HG02623 (cell line): Measurements from ENCODE around the gene ZNF778.
A peak's percentile ranks its signal among the peaks of the same experiment; 100 is the strongest.
"Not testable (repeated sequence)": the region's sequence is repeated elsewhere in the genome, so short reads cannot be mapped to it uniquely, and the experiment has no call there.

Experiments used
- ATAC-seq: cut with Tn5 transposase; IDR thresholded peaks from one replicate; pipeline ENCODE4 v1.9.1; 2021; ENCODE audit warnings: moderate library complexity; ENCODE audit not compliant: unreplicated experiment

The ZNF778 gene

GRCh38 chr16:89210904-89211515 is 6.5 kb upstream of the ZNF778 start:
- ATAC-seq, result no peak

DNA sequence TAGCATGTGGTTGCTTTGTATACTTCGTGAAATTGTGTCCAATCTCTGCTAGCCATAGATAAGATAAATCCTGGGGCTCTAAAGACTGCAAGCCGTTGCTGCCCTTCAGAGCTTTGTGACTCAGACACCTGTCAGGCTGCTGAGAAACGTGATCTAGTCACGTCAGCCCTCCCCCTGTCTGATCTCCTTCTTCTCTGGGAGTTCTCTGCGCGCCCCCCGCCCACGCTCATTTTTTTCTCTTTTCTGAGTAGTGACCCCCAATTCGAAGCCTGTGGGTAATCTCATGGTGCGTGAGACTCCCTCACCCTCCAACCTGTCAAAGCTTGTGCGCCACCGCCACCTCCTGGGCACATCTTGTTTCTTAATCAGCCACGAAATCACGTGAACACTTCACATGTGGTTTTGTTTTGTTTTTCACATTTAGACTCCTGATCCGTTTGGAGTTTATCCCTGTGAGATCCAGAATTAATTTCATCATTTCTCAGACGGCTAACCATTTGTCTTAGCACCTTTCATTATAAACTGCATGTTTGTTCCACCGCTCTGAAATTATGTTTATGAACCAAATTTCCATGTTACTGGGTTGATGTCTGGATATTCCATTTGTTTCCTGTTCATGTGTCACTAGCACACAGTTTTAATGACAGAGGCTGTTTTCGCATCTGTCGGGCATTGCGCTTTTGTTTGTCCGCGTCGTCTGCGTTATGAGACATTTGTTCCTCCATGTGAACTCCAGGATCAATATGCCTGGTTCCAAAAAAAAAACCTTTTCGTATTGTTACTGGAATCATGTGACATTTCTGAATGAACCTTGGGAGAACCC is 977 bp upstream of the ZNF778 start:
- ATAC-seq, result no peak

GRCh38 chr16:89217138-89217387 is 440 bp upstream of the ZNF778 start:
- ATAC-seq, result no peak

DNA sequence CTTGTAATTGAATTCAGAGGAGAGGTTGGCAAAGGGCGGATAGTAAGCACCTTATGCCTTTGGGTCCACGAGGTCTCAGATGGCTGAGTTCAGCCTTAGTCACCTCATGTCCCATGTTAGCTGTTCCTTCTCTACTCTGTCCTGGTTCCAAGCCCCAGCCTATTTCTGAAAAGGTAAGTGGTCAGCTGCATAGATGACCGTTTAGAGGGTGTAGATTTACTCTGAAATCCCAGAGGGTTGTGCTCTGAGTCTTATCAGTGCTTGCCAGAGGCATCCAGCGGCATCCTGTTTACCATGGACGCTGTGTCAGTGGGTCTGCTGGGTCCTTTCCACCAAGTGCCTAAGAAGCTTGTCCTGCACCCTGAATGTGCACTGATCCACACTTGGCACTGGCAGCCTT is 1.9 kb downstream of the ZNF778 start:
- no peak for ATAC-seq

DNA sequence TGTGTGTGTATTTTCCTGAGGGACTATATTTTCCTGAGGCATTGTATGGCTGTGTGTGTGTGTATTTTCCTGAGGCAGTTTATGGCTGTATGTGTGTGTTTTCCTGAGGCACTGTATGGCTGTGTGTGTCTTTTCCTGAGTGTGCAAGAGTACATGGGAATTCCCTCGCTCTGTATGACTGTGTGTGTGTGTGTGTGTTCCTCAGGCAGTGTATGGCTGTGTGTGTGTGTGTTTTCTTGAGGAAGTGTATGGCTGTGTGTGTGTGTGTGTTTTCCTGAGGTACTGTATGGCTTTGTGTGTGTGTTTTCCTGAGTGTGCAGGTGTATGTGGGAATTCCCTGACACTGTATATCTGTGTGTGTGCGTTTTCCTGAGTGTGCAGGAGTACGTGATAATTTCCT is 4.1 kb downstream of the ZNF778 start:
- no peak for ATAC-seq

- ATAC-seq, result no peak
These were observed 5.4 kb downstream of the ZNF778 start for GRCh38 chr16:89222931-89223330.

GRCh38 chr16:89224665-89225064 is 7.2 kb downstream of the ZNF778 start:
- no peak for ATAC-seq

DNA sequence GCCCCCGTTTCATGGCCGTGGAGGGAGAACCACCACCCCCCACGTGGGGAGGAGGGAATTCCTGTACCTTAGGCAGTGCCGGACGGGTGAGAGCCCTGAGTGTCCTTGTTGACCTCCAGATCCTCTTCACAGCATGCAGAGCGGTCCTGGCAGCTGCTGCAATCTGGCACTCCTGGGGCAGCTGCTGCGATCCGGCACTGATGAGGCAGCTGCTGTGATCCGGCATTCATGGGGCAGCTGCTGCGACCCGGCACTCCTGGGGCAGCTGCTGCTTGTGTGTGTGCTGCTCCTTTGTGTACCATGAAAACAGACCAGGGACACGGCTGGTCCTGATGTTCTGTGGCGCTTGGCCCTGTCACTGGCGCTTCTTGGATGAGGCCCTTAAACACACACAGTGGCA is 12.8 kb downstream of the ZNF778 start:
- ATAC-seq, result no peak

DNA sequence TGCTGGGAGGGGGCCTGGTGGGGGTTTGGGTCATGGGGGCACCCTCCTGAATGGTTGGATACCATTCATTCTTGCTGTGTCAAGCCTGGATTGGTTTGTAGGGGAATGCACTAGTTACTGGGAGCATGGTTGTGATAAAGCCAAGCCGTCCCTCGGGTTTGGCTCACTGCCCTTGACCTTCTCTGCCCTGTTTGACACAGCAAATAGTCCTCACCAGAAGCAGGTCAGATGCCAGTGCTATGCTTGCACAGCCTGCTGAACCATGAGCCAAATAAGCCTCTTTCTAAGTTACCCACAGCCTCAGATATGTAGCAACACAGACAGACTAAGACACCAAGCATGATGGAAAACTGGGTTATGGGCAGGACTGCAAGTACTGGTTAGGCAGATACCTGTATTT is 14.6 kb downstream of the ZNF778 start:
- no peak for ATAC-seq

- ATAC-seq, result no peak
These were observed 16.4 kb downstream of the ZNF778 start for GRCh38 chr16:89233678-89234490.

DNA sequence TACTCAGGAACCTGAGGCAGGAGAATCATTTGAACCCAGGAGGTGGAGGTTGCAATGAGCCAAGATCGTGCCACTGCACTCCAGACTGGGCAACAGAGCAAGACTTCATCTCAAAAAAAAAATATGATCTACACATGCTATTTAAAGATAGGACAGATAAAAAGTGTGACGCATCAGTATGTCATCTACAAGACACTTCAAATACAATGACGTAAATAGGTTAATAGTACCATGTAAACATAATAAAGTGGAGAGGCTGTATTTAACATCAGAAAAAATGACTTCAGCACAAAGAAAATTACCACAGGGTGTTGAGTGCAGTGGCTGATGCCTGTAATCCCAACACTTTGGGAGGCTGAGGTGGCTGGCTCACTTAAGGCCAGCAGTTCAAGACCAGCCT is 20.2 kb downstream of the ZNF778 start:
- ATAC-seq, result no peak

GRCh38 chr16:89241187-89242007 is 23.9 kb downstream of the ZNF778 start:
- peak; percentile 53 for ATAC-seq

DNA sequence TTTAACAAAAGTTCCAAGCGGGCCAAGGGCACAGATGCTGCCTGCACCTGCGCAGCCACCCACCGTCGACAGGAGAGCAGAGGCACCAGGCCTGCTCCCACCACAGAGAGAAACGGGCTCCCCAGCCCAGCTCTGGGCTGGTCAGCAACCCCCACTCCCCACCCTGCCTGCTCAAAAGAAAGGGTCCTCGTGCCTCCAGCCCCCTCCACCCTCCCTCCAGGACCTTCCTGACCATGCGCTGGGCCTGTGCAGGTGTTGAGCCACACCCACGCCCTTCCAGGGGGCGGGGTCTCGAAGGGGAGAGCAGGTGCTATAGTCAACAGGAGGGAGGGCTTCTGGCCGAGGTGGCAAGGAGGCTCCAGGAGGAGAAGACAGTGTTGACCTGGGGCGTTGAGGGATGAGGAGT is 25.3 kb downstream of the ZNF778 start:
- ATAC-seq, result no peak

- ATAC-seq, result no peak
These were observed 26.2 kb downstream of the ZNF778 start for GRCh38 chr16:89243664-89244063.

GRCh38 chr16:89244264-89244663 is 26.8 kb downstream of the ZNF778 start:
- not testable (repeated sequence) for ATAC-seq

GRCh38 chr16:89244754-89245153 is 27.3 kb downstream of the ZNF778 start:
- ATAC-seq, result no peak

- no peak for ATAC-seq
These were observed 28.9 kb downstream of the ZNF778 start for GRCh38 chr16:89246383-89246902.

DNA sequence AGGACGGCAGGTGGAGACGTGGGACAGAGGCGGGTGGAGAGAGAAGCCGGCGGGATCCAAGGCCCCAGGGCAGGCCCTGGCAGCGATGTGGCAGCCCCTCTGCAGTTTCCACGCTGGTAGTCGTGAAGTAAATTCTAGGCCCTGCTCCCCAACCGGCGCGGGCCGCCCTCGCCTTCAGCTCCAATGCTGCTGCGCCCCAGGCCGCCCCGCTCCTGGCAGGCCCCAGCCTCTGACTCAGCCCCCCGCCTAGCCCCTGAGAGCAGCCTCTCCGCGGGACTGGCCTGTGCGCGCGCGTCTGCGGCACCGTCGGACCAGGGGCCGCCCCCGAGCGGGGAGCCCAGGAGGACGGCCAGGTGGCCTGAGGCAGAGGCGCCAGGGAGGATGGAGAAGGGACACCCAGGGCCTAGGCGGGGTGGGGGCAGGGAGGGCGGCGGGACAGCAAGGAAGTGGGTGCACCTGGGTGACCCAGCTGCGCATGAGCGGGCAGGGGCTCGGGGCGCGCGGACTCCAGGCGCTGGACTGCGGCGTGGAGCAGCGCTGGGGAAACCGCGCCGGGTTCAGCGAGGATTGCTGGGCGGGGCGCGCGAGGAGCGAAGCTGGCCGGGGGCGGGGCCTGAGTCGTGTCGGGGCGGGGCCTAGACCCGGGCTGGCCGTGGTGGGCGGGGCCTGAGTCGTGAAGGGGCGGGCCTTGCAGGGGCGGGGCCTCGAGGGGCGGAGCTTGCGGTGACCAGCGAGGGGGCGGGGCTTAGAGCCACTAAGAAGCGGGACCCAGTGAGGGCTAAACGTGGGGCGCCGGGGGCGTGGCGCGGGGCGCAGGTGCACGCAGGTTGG is 29.6 kb downstream of the ZNF778 start:
- ATAC-seq, result peak; percentile 52

DNA sequence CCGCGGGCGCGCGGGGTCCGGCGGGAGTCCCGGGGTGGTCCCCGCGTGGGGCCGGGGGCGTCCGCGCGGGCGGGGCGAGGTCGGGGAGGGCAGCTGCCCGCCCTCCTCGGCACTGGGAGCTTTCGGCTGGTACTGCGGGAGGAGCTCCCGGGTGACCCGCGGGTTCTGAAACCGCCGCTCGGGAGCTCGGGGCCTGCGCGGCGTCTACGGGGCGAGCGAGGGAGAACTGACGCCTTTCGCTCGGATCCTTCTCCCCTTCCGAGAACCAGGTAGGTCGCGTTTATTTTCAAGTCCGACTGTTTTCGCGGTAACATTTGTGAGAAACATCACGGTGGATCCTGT is 30.2 kb downstream of the ZNF778 start:
- not testable (repeated sequence) for ATAC-seq
